Measurements from ENCODE around the gene MCRIP2.

Gene MCRIP2

GRCh38 chr16:608019-608418 is 33.6 kb upstream of the MCRIP2 start:
- Mint-ChIP-seq H3K27ac (no peak overlapping the region), H3K9me3 (peaks cover 3% of the 10 kb centered on the region), H3K4me1 (peaks cover 34% of the 10 kb centered on the region), H3K4me3 (no peak overlapping the region), H3K27me3 (no peaks in the 10 kb centered on the region), H3K36me3 (peaks cover 11% of the 10 kb centered on the region)
- peak; percentile 76 for ATAC-seq

GRCh38 chr16:609316-609715 is 32.3 kb upstream of the MCRIP2 start:
- no peak overlapping the region for H3K4me3 Mint-ChIP-seq
- ATAC-seq, result no peak
- no peak overlapping the region for H3K27ac Mint-ChIP-seq

GRCh38 chr16:609984-610383 is 31.6 kb upstream of the MCRIP2 start:
- Mint-ChIP-seq H3K36me3 (peaks cover 21% of the 10 kb centered on the region), H3K27me3 (no peaks in the 10 kb centered on the region), H3K4me3 (no peak overlapping the region), H3K9me3 (peaks cover 3% of the 10 kb centered on the region), H3K4me1 (peaks cover 31% of the 10 kb centered on the region), H3K27ac (no peak overlapping the region)
- no peak for ATAC-seq

More at GRCh38 chr16:609316-609715, 32.3 kb upstream of the MCRIP2 start:
- Mint-ChIP-seq H3K4me1 (peaks cover 25% of the 10 kb centered on the region), H3K36me3 (peaks cover 15% of the 10 kb centered on the region), H3K9me3 (peaks cover 3% of the 10 kb centered on the region), H3K27me3 (no peaks in the 10 kb centered on the region)

GRCh38 chr16:610513-611381 is 30.9 kb upstream of the MCRIP2 start:
- Mint-ChIP-seq H3K4me3 (no peak overlapping the region), H3K9me3 (no peaks in the 10 kb centered on the region), H3K4me1 (peaks cover 36% of the 10 kb centered on the region), H3K27me3 (no peaks in the 10 kb centered on the region), H3K36me3 (peaks cover 15% of the 10 kb centered on the region), H3K27ac (no peak overlapping the region)
- no peak for ATAC-seq

GRCh38 chr16:615122-615521 is 26.5 kb upstream of the MCRIP2 start:
- Mint-ChIP-seq H3K4me1 (peaks cover 21% of the 10 kb centered on the region), H3K27me3 (no peaks in the 10 kb centered on the region), H3K9me3 (no peaks in the 10 kb centered on the region), H3K36me3 (peaks cover 15% of the 10 kb centered on the region), H3K27ac (peak overlapping the region; percentile 57), H3K4me3 (no peak overlapping the region)
- ATAC-seq, result peak; percentile 76

GRCh38 chr16:616733-617586 is 24.7 kb upstream of the MCRIP2 start:
- H3K4me1 Mint-ChIP-seq, result peaks cover 11% of the 10 kb centered on the region
- no peaks in the 10 kb centered on the region for H3K27me3 Mint-ChIP-seq
- no peak for ATAC-seq
- no peaks in the 10 kb centered on the region for H3K9me3 Mint-ChIP-seq
- no peak overlapping the region for H3K4me3 Mint-ChIP-seq
- no peak overlapping the region for H3K27ac Mint-ChIP-seq
- peaks cover 15% of the 10 kb centered on the region for H3K36me3 Mint-ChIP-seq

- no peak for ATAC-seq
- Mint-ChIP-seq H3K4me3 (no peak overlapping the region), H3K4me1 (peaks cover 11% of the 10 kb centered on the region), H3K9me3 (no peaks in the 10 kb centered on the region), H3K27me3 (no peaks in the 10 kb centered on the region), H3K27ac (no peak overlapping the region), H3K36me3 (peaks cover 15% of the 10 kb centered on the region)
These were observed 23.8 kb upstream of the MCRIP2 start for GRCh38 chr16:617855-618254.

GRCh38 chr16:619476-620100 is 22.0 kb upstream of the MCRIP2 start:
- no peak for ATAC-seq
- Mint-ChIP-seq H3K36me3 (peaks cover 5% of the 10 kb centered on the region), H3K27ac (no peak overlapping the region), H3K4me3 (no peak overlapping the region), H3K9me3 (no peaks in the 10 kb centered on the region), H3K27me3 (no peaks in the 10 kb centered on the region), H3K4me1 (peaks cover 9% of the 10 kb centered on the region)

- Mint-ChIP-seq H3K27ac (no peak overlapping the region), H3K27me3 (no peaks in the 10 kb centered on the region), H3K36me3 (peaks cover 3% of the 10 kb centered on the region), H3K9me3 (no peaks in the 10 kb centered on the region), H3K4me3 (no peak overlapping the region), H3K4me1 (no peaks in the 10 kb centered on the region)
- no peak for ATAC-seq
These were observed 20.7 kb upstream of the MCRIP2 start for GRCh38 chr16:620700-621525.

GRCh38 chr16:621526-622105 is 20.0 kb upstream of the MCRIP2 start:
- Mint-ChIP-seq H3K27me3 (no peaks in the 10 kb centered on the region), H3K9me3 (no peaks in the 10 kb centered on the region), H3K4me1 (no peaks in the 10 kb centered on the region), H3K36me3 (peaks cover 9% of the 10 kb centered on the region), H3K27ac (no peak overlapping the region), H3K4me3 (no peak overlapping the region)
- ATAC-seq, result no peak

- Mint-ChIP-seq H3K9me3 (no peaks in the 10 kb centered on the region), H3K4me3 (no peak overlapping the region), H3K4me1 (no peaks in the 10 kb centered on the region), H3K27me3 (no peaks in the 10 kb centered on the region), H3K27ac (no peak overlapping the region), H3K36me3 (peaks cover 22% of the 10 kb centered on the region)
- ATAC-seq, result no peak
These were observed 18.7 kb upstream of the MCRIP2 start for GRCh38 chr16:622920-623280.

GRCh38 chr16:624526-625070 is 17.0 kb upstream of the MCRIP2 start:
- peaks cover 23% of the 10 kb centered on the region for H3K36me3 Mint-ChIP-seq
- H3K4me3 Mint-ChIP-seq, result no peak overlapping the region
- no peak overlapping the region for H3K27ac Mint-ChIP-seq
- no peak for ATAC-seq
- no peaks in the 10 kb centered on the region for H3K27me3 Mint-ChIP-seq
- no peaks in the 10 kb centered on the region for H3K4me1 Mint-ChIP-seq
- H3K9me3 Mint-ChIP-seq, result no peaks in the 10 kb centered on the region

GRCh38 chr16:625117-625976 is 16.3 kb upstream of the MCRIP2 start:
- Mint-ChIP-seq H3K36me3 (peaks cover 23% of the 10 kb centered on the region), H3K9me3 (no peaks in the 10 kb centered on the region), H3K27ac (no peak overlapping the region), H3K27me3 (no peaks in the 10 kb centered on the region), H3K4me1 (no peaks in the 10 kb centered on the region), H3K4me3 (no peak overlapping the region)
- ATAC-seq, result no peak
